HG03520 (cell line): ENCODE results near the gene JADE1.

Experiments used
- ATAC-seq: cut with Tn5 transposase; IDR thresholded peaks from one replicate; pipeline ENCODE4 v1.9.1; 2021; ENCODE audit warnings: mild to moderate bottlenecking, moderate library complexity; ENCODE audit not compliant: unreplicated experiment

JADE1 gene

GRCh38 chr4:128840711-128841318, 31.3 kb downstream of the JADE1 start:
- ATAC-seq: no peak

- no peak for ATAC-seq
Observed at GRCh38 chr4:128841402-128841801, 31.9 kb downstream of the JADE1 start.

GRCh38 chr4:128844931-128845330, 35.4 kb downstream of the JADE1 start:
- no peak for ATAC-seq

GRCh38 chr4:128846063-128846462, 36.6 kb downstream of the JADE1 start:
- no peak for ATAC-seq

GRCh38 chr4:128847082-128847724, 37.7 kb downstream of the JADE1 start:
- ATAC-seq: no peak

- ATAC-seq: no peak
Observed at GRCh38 chr4:128848461-128848860, 39.0 kb downstream of the JADE1 start.

GRCh38 chr4:128850252-128850651, 40.8 kb downstream of the JADE1 start:
- no peak for ATAC-seq

- ATAC-seq: no peak
Observed at GRCh38 chr4:128853741-128854140, 44.2 kb downstream of the JADE1 start.

GRCh38 chr4:128854433-128854832, 44.9 kb downstream of the JADE1 start:
- no peak for ATAC-seq

GRCh38 chr4:128855621-128856020, 46.1 kb downstream of the JADE1 start:
- ATAC-seq: no peak

- ATAC-seq: no peak
Observed at GRCh38 chr4:128856246-128856645, 46.7 kb downstream of the JADE1 start.

GRCh38 chr4:128858879-128859671, 49.6 kb downstream of the JADE1 start:
- ATAC-seq: no peak

- ATAC-seq: no peak
Observed at GRCh38 chr4:128859887-128860677, 50.6 kb downstream of the JADE1 start.

- ATAC-seq: peak; percentile 1
Observed at GRCh38 chr4:128861856-128862518, 52.5 kb downstream of the JADE1 start.

GRCh38 chr4:128862608-128863311, 53.3 kb downstream of the JADE1 start:
- peak; percentile 52 for ATAC-seq

GRCh38 chr4:128863312-128864075, 54.0 kb downstream of the JADE1 start:
- ATAC-seq: no peak

- ATAC-seq: no peak
Observed at GRCh38 chr4:128865132-128865531, 55.6 kb downstream of the JADE1 start.

- no peak for ATAC-seq
Observed at GRCh38 chr4:128866269-128866668, 56.8 kb downstream of the JADE1 start.

GRCh38 chr4:128866691-128867090, 57.2 kb downstream of the JADE1 start:
- ATAC-seq: no peak
